Activated T-cell treated with anti-CD3 and anti-CD28 coated beads, Interleukin-2, amount 50 U/mL, for 72 hours (primary cell): ENCODE data around the gene ACOT12. TPM values are rescaled to one million over a fixed set of nuclear protein-coding genes. Genes with fewer than 3 reads are reported as not detected.
"Not testable (repeated sequence)": the region's sequence is repeated elsewhere in the genome, so short reads cannot be mapped to it uniquely, and the experiment has no call there.

Source experiments
- ATAC-seq, 2 donors: fragments of 150-1000 bp; cut with Tn5 transposase; replicated peaks in 1 of 2; 2 replicates each; pipeline ENCODE4 v1.10.0; 2021; ENCODE audit warnings: moderate library complexity in 2 of 2, mild to moderate bottlenecking in 1 of 2
- DNase-seq, 2 donors: peaks; one replicate each; pipeline ENCODE4 v3.0.0; 2021 to 2022; ENCODE audit warnings: mixed read lengths in 1 of 2
- H3K27ac Mint-ChIP-seq: one replicate; pipeline ENCODE4 v1.8.0; 2022; ENCODE audit warnings: mild to moderate bottlenecking, moderate library complexity, mixed read lengths
- H3K27me3 Mint-ChIP-seq: one replicate; pipeline ENCODE4 v1.8.0; 2022; ENCODE audit warnings: low read depth, mixed read lengths
- H3K36me3 Mint-ChIP-seq, 2 donors: one replicate each; pipeline ENCODE4 v1.8.0; 2022; ENCODE audit warnings: mixed read lengths in 2 of 2, mild to moderate bottlenecking in 1 of 2; ENCODE audit not compliant: insufficient read depth in 2 of 2
- H3K4me1 Mint-ChIP-seq: one replicate; pipeline ENCODE4 v1.8.0; 2022; ENCODE audit warnings: low read depth, mixed read lengths
- H3K4me3 Mint-ChIP-seq, 2 donors: one replicate each; pipeline ENCODE4 v1.8.0; 2022; ENCODE audit warnings: mild to moderate bottlenecking in 2 of 2, mixed read lengths in 2 of 2, moderate library complexity in 2 of 2
- H3K9me3 Mint-ChIP-seq, 2 donors: one replicate each; pipeline ENCODE4 v1.8.0; 2022; ENCODE audit warnings: mixed read lengths in 2 of 2
- total RNA-seq, 2 donors: library from RNA; stranded (reverse); gene quantifications; one replicate each; pipeline ENCODE4 v1.2.3, GENCODE V29; 2022

The ACOT12 gene
- total RNA-seq, 2 donors from 2014 or later: not detected

- ATAC-seq (no peak), DNase-seq (no peak)
- H3K27ac Mint-ChIP-seq: no peak overlapping the region
- H3K27me3 Mint-ChIP-seq: no peaks in the 10 kb centered on the region
- no peaks in the 10 kb centered on the region for H3K4me1 Mint-ChIP-seq
- H3K9me3 Mint-ChIP-seq: peaks cover 0 to 2% of the 10 kb centered on the region in 2 donors
- H3K4me3 Mint-ChIP-seq: no peak overlapping the region
- H3K36me3 Mint-ChIP-seq: peaks cover 0 to under 1% of the 10 kb centered on the region in 2 donors
Observed at GRCh38 chr5:81315336-81315735, 78.6 kb downstream of the ACOT12 start.

DNA sequence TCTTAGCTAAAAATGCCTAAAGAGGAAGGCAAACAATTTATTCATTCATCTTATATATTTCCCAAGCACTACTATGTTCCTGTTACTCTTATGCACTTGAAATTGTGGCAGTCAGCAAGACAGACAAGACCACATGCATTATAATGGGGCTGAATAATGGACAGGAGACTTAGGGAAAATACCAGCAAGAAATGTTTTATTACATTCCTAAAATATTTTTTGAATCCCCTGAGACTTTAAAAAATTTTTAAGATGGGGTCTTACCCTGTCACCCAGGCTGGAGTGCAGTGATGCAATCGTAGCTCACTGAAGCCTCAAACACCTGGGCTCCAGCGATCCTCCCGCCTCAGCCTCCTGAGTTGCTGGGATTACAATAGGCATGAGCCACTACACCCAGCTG lies 79.4 kb downstream of the ACOT12 start:
- ATAC-seq: no peak
- Mint-ChIP-seq H3K4me1 (no peaks in the 10 kb centered on the region), H3K4me3 (no peak overlapping the region), H3K36me3 (peaks cover 0 to 7% of the 10 kb centered on the region in 2 donors), H3K9me3 (peaks cover 0 to 2% of the 10 kb centered on the region in 2 donors), H3K27ac (no peak overlapping the region), H3K27me3 (no peaks in the 10 kb centered on the region)
- DNase-seq: no peak

- ATAC-seq (no peak), DNase-seq (no peak)
- Mint-ChIP-seq H3K4me3 (no peak overlapping the region), H3K27me3 (no peaks in the 10 kb centered on the region), H3K4me1 (no peaks in the 10 kb centered on the region), H3K9me3 (peaks cover 0 to 2% of the 10 kb centered on the region in 2 donors), H3K36me3 (peaks cover 0 to 7% of the 10 kb centered on the region in 2 donors), H3K27ac (no peak overlapping the region)
Observed at GRCh38 chr5:81313686-81314085, 80.2 kb downstream of the ACOT12 start.

GRCh38 chr5:81313278-81313677 lies 80.7 kb downstream of the ACOT12 start:
- peaks cover 0 to 7% of the 10 kb centered on the region in 2 donors for H3K36me3 Mint-ChIP-seq
- H3K4me1 Mint-ChIP-seq: no peaks in the 10 kb centered on the region
- H3K9me3 Mint-ChIP-seq: peaks cover 0 to 2% of the 10 kb centered on the region in 2 donors

DNA sequence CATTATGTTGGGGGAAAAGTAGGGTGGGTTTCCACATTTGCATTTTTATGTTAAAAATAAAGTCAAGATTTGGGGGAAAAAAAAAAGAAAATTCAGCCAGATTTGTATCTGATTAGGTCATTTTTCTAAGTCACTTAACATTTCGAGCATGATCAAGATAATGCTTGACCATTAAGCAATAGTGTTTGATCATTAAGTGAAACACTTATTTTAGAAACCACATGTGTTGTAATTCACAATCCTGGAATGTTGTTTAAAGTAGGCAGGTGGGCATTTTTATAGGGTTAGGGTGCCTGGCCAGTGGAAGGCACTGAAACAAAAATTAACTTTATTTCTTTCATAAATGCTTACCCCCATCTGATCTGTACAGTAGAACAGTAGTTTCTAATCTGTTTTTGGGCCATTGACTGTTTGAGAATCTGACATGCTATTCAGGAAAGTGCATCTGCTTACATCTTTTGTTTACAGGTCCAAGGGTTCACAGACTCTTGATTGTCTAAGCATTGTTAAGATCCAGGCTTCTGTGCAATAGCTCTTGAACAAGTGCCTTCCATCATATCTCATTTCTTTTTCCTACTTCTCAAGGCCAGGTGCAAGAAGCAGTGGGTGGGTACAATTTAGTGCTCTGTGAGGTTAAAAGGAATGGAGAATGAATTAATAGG lies 83.4 kb downstream of the ACOT12 start:
- Mint-ChIP-seq H3K4me1 (peaks cover 11% of the 10 kb centered on the region), H3K9me3 (no peaks in the 10 kb centered on the region), H3K4me3 (no peak overlapping the region), H3K36me3 (peaks cover 0 to 7% of the 10 kb centered on the region in 2 donors), H3K27me3 (no peaks in the 10 kb centered on the region), H3K27ac (peak overlapping the region; percentile 77)
- ATAC-seq: no peak
- no peak for DNase-seq

More at GRCh38 chr5:81313278-81313677, 80.7 kb downstream of the ACOT12 start:
- no peaks in the 10 kb centered on the region for H3K27me3 Mint-ChIP-seq
- no peak overlapping the region for H3K27ac Mint-ChIP-seq
- ATAC-seq (no peak), DNase-seq (no peak)
- H3K4me3 Mint-ChIP-seq: no peak overlapping the region

- no peaks in the 10 kb centered on the region for H3K9me3 Mint-ChIP-seq
- no peak for ATAC-seq
- peaks cover 0 to 12% of the 10 kb centered on the region in 2 donors for H3K36me3 Mint-ChIP-seq
Observed at GRCh38 chr5:81308836-81309235, 85.1 kb downstream of the ACOT12 start.

DNA sequence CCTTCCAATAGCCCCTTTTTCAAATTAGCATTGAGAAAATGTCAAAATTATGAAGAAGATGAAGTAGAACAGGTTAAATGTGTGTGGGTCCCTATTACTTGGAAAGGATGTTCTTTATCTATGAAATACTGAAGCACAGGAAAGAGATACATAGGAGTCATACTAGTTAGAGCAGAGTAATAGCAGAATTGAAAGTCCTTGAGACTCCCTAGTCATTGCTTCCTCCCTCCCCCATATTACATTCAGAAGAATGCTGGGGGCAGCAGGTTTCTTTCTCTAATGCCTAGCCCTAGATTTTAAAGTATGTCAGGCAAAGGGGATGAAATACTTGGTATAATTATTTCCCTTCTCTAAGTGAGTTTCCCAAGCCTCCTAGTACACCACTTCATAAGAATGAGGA lies 88.1 kb downstream of the ACOT12 start:
- peak in 1 of 2 donors; percentile 18 for DNase-seq
- Mint-ChIP-seq H3K4me3 (peak overlapping the region in 1 of 2 donors; percentile 68), H3K27ac (peak overlapping the region; percentile 38), H3K9me3 (no peaks in the 10 kb centered on the region), H3K4me1 (peaks cover 28% of the 10 kb centered on the region), H3K27me3 (no peaks in the 10 kb centered on the region), H3K36me3 (peaks cover 4 to 15% of the 10 kb centered on the region in 2 donors)
- ATAC-seq: peak; percentile 36 to 58

More at GRCh38 chr5:81308836-81309235, 85.1 kb downstream of the ACOT12 start:
- DNase-seq: no peak
- Mint-ChIP-seq H3K27me3 (no peaks in the 10 kb centered on the region), H3K4me3 (no peak overlapping the region), H3K27ac (no peak overlapping the region), H3K4me1 (peaks cover 21% of the 10 kb centered on the region)

GRCh38 chr5:81303563-81303962 lies 90.4 kb downstream of the ACOT12 start:
- ATAC-seq: no peak
- no peak for DNase-seq
- no peaks in the 10 kb centered on the region for H3K27me3 Mint-ChIP-seq
- peak overlapping the region; percentile 14 for H3K27ac Mint-ChIP-seq
- H3K9me3 Mint-ChIP-seq: no peaks in the 10 kb centered on the region
- H3K4me3 Mint-ChIP-seq: peak overlapping the region in 1 of 2 donors; percentile 70
- H3K36me3 Mint-ChIP-seq: peaks cover 4 to 8% of the 10 kb centered on the region in 2 donors
- peaks cover 49% of the 10 kb centered on the region for H3K4me1 Mint-ChIP-seq

DNA sequence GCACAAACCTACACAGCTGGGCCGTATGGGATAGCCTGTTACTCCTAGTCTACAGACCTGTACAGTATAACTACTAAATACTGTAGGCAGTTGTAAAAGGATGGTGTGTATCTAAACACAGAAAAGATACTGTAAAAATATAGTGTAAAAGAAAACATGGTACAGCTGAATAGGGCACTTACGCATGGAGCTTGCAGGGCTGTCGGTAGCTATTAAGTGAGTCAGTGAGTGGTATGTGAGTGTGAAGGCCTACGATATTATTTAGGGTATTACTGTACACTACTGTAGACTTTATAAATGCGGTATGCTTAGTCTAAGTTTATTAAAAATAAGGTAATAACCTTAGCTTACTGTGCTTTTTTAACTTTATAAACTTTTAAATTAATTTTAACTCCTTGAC lies 91.3 kb downstream of the ACOT12 start:
- ATAC-seq: no peak
- peaks cover 59% of the 10 kb centered on the region for H3K4me1 Mint-ChIP-seq
- no peaks in the 10 kb centered on the region for H3K9me3 Mint-ChIP-seq
- no peaks in the 10 kb centered on the region for H3K27me3 Mint-ChIP-seq
- no peak for DNase-seq
- peak overlapping the region; percentile 76 for H3K27ac Mint-ChIP-seq
- peak overlapping the region; percentile 89 to 100 for H3K4me3 Mint-ChIP-seq
- peaks cover 4 to 8% of the 10 kb centered on the region in 2 donors for H3K36me3 Mint-ChIP-seq

GRCh38 chr5:81301271-81302015 lies 92.5 kb downstream of the ACOT12 start, which contains the start of gene ZCCHC9:
TSS of gene ZCCHC9 (plus strand) at chr5:81301587. CDS start at chr5:81304758, 3,171 bp downstream.
- Mint-ChIP-seq H3K4me3 (peak within 1 kb of the TSS; percentile 89 to 100), H3K36me3 (peaks cover 4 to 8% of the 10 kb centered on the region in 2 donors), H3K27ac (peak within 1 kb of the TSS; percentile 76), H3K9me3 (no peaks in the 10 kb centered on the region), H3K27me3 (no peaks in the 10 kb centered on the region), H3K4me1 (peaks cover 64% of the 10 kb centered on the region)
- peak; percentile 93 to 96 for ATAC-seq
- peak; percentile 94 for DNase-seq

DNA sequence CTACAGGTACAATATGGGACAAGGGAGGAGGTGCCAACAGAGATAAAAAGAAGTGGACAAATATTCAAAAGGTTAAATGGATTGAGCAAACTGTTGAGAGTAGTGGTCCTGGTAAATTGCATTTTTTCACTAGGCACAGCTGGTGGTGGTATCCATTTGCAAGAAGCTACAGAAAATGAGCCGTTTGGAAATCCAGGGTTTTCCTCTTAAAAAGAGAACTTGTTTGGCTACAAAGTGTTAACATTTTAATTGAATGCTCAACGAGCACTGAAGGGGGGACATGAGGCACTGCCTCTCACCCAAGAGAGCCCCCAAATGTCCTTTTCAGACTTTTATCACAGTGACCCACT lies 93.0 kb downstream of the ACOT12 start:
- H3K27ac Mint-ChIP-seq: peak overlapping the region; percentile 4
- H3K4me1 Mint-ChIP-seq: peaks cover 58% of the 10 kb centered on the region
- no peaks in the 10 kb centered on the region for H3K9me3 Mint-ChIP-seq
- no peaks in the 10 kb centered on the region for H3K27me3 Mint-ChIP-seq
- peak overlapping the region; percentile 89 to 100 for H3K4me3 Mint-ChIP-seq
- no peak for DNase-seq
- peaks cover 4 to 8% of the 10 kb centered on the region in 2 donors for H3K36me3 Mint-ChIP-seq
- ATAC-seq: no peak

- H3K27me3 Mint-ChIP-seq: no peaks in the 10 kb centered on the region
- no peak overlapping the region for H3K27ac Mint-ChIP-seq
- H3K36me3 Mint-ChIP-seq: peaks cover 12 to 22% of the 10 kb centered on the region in 2 donors
- peak overlapping the region in 1 of 2 donors; percentile 22 for H3K4me3 Mint-ChIP-seq
- peaks cover 50% of the 10 kb centered on the region for H3K4me1 Mint-ChIP-seq
- peaks cover 3 to 10% of the 10 kb centered on the region in 2 donors for H3K9me3 Mint-ChIP-seq
- ATAC-seq: no peak
- no peak for DNase-seq
Observed at GRCh38 chr5:81297531-81297930, 96.4 kb downstream of the ACOT12 start.

GRCh38 chr5:81294021-81294420 lies 99.9 kb downstream of the ACOT12 start:
- H3K27ac Mint-ChIP-seq, H3K4me3 Mint-ChIP-seq, H3K27me3 Mint-ChIP-seq: not testable (repeated sequence)
- ATAC-seq (peak; percentile 52 to 75), DNase-seq (peak in 1 of 2 donors; percentile 17)
- Mint-ChIP-seq H3K9me3 (peaks cover 6 to 25% of the 10 kb centered on the region in 2 donors), H3K4me1 (peaks cover 62% of the 10 kb centered on the region), H3K36me3 (peaks cover 29 to 39% of the 10 kb centered on the region in 2 donors)
